Dermis blood vessel endothelial cell (primary cell): Measurements from ENCODE around the gene REG4. TPM values are rescaled to one million over a fixed set of nuclear protein-coding genes. Genes with fewer than 3 reads are reported as not detected.

Experiments
- DNase-seq: peaks from one replicate; pipeline ENCODE4 v3.0.0; 2010
- total RNA-seq: library from RNA; depleted of rRNA; stranded (reverse); fragments of >200 nt; gene quantifications from 2 replicates; pipeline ENCODE4 v1.2.3, GENCODE V29; 2014

REG4 gene
- total RNA-seq, 1 donor from 2014 or later, result not detected

GRCh38 chr1:119778886-119779560 is 32.2 kb downstream of the REG4 start:
- DNase-seq, result no peak

GRCh38 chr1:119778359-119778758 is 32.9 kb downstream of the REG4 start:
- no peak for DNase-seq

DNA sequence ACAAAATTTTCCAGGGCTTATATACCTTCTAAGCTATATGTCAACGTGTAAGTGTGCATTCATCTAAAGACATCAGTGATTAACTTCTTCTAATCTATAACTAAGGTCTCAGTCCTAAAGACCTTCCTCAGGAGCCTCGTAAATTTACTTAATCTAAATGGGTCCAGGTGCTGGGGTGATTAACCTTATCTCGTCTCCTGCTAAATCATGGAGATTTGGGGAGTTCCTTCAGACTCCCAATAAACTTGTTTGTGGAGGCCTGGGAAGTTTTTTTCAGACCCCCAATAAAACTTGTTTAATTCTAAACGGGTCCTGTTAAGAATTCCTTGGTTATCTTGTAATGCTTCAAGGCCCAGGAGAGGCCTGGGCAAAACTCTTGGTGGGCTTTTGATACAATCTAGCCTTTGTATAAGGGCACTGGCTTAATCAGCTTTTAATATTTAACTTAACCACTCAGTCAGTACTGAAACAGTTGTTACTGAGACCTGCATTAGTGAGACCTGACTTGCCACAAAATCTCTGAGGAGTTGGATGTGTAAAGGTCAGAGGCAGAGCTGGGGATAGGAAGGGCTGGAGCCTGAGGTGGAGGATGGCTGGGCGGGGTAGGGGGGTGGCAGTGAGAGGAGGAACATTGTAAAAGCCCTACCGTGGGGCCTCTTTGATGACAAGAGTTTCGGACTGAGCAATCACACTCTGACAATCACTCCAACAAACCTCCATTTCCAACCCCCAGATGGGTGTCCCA is 36.3 kb downstream of the REG4 start:
- DNase-seq, result no peak

GRCh38 chr1:119773711-119774241 is 37.5 kb downstream of the REG4 start:
- DNase-seq, result no peak

DNA sequence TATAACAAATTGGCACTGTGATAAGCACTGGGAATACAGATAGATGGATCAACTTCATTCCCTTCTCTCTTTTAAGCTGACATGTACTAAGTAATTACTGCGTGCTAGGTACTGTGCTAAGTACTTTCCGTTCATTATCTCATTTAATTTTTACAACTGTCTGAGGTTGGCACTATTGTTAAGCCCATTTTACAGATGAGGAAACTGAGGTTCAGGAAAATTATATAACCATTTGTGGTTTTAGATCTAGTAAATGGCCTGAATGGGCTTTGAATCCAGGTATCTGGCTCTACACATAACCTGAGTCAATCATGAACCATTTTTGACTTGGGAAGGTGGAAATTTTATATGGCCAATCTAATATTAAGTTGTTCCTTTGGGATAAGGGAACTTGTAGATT is 39.0 kb downstream of the REG4 start:
- DNase-seq, result no peak

DNA sequence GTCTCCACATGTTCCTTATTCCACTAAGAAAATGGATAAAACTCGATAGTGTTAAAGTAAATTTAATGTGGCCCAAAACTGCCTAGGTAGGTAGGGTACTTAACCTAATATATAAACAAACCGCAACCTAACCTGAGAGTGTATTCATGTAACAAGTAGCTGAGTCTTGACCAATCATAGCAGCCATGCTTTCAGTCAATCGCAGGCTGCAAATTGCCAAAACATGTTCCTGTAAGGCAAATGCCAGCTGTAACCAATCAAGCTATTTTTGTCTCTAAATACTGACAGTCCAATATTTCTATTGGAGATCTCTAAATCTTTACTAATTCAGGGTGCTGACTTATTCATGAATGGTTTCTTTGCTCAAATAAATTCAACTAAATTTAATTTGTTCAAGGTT is 39.5 kb downstream of the REG4 start:
- DNase-seq, result no peak

GRCh38 chr1:119771016-119771415 is 40.2 kb downstream of the REG4 start:
- peak; percentile 5 for DNase-seq

- DNase-seq, result no peak
Observed at GRCh38 chr1:119768778-119769177, 42.5 kb downstream of the REG4 start, which contains the start of gene HMGCS2. Gene HMGCS2 (minus strand): TSS chr1:119768905. CDS start chr1:119768844, 61 bp downstream.

DNA sequence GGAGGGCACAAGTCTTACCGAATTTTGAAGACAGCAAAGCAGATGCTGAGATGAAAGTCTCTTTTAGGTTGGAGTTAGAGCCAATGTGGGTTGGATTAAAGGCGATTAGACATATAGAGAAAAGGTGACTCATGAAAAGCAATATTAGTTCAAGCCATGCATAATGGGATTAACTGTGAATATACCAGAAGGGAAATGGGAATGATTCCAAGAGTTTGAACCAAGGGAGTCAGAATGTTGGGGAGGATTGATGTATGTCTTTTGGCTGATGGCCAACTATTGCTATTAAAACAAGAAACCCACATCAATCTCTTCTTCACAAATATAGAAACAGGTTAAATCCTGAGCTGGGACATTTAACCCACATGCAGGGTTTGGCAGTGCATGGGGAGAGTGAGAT is 43.8 kb downstream of the REG4 start:
- DNase-seq, result no peak

- DNase-seq, result no peak
Observed at GRCh38 chr1:119766374-119766794, 44.9 kb downstream of the REG4 start.

- no peak for DNase-seq
Observed at GRCh38 chr1:119764220-119764619, 47.0 kb downstream of the REG4 start.

- no peak for DNase-seq
Observed at GRCh38 chr1:119762953-119763352, 48.3 kb downstream of the REG4 start.

DNA sequence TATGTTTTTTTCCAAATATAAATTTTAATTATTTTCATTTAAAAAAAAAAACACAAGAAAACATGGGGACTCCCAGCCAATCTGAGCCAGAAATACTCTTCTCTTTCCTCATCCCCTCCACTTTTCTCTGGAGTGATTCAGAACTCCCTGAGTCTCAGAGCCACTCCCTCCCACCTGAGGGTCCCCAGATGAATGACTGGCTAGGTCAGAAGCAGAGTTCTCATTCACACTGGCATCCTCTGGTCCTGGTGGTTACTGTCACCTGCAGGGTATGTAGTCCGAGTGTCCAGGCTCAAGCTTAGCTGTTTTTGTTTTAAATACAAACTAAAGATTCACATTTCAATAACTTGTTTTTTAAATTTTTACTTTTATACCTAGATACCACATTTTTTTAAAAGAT is 48.9 kb downstream of the REG4 start:
- no peak for DNase-seq

DNA sequence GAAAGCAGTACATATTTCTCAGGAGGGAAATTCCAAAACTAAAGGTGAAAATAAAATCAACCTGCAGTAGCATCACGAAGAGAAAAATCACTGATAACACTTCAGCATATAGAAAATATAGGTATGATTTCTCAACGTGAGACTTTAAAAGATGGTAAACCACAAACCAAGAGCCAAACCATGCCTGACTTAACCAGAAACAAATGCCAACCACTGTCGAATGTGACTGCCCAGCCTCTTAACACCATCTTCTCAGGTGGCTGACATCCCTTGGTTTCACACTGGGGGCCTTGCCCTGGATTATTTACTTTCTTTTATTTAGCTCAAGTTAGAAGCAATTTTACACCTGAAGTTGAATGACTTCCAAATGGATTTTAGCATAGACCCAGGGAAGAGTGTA is 52.7 kb downstream of the REG4 start:
- DNase-seq, result no peak

DNA sequence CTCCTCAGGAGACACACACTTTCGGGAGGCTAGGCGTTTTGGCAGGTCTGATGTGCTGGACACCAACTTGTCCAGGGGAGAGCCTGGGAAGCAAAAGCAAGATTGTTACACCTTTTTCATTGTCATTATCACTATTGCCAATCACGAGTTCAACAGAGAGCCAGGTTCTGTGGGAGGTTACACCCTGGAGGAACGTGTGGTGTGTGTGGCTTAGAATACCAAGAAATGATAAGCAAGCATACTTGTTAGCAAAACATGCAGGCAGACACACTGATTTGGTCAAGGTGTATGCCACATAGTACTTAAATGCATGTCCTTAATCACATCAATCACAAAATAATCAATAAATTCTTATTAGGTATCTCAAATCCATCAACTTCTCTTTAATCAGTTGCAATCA is 58.7 kb downstream of the REG4 start:
- no peak for DNase-seq

- DNase-seq, result no peak
Observed at GRCh38 chr1:119748040-119748439, 63.2 kb downstream of the REG4 start.

DNA sequence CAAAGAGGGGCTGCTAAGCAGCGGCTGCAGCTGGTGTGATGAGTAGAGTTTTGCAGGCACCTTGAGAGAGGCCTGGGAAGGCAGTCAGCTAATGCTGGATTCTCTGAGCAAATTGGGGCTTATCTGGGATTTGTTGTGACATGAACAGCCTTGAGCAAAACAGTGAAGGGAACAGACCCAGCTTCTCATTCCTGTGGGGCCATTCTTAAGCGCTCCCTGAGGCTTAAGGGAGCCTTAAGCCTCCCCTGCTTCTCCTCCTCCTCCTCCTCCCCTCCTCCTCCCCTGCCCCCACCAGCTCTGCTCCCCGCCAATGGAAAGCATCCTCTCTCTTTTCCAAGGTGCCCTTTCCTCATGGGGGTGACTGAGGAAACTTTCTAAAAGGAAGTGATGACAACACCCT is 63.8 kb downstream of the REG4 start:
- no peak for DNase-seq

DNA sequence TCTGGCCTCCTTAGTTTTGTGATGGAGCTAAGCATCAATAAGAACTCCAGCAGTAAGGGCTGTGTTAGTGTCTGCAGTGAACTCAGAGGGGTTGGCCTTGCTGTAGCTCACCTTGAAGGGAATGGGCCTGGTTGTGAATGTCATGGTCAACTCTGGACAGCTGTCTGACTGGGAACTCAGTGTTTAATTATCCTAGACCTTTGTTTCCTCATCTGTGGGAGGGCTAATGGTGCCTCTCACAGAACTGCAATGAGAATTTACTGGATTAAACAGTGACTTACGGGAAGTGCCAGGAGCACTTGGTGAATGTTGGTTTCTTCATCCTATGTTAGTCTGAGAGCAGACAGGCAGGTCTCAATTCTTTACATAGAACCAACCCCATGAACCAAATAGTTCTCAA is 66.2 kb downstream of the REG4 start:
- DNase-seq, result no peak

DNA sequence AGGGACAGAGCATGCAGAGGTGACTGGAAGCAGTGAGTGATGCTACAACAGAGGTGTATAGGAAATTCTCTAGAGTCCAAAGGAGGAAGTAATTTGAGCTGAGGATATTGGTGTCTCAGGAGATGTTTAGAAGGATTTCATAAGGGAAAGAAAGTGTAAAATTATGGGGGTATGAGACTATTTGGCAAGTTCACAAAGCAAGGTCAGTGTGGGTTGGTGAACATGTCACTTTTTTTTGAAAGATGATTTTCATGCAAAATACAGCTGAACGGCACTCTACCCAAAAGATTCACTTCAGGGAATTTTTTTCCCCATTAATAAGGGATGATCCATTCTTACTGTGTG is 66.7 kb downstream of the REG4 start:
- no peak for DNase-seq

Other genes starting within 250 kb of the REG4 start
- gene ZNF697, start 163.2 kb downstream of the REG4 start, total RNA-seq, result 21.1 and 23.1 TPM in 2 replicates
- gene PHGDH, start 99.5 kb downstream of the REG4 start, total RNA-seq, result 1.4 and 6.8 TPM in 2 replicates
- not detected in 2 replicates for gene HMGCS2, start 42.6 kb downstream of the REG4 start, total RNA-seq
- not detected in 2 replicates for gene ADAM30, start 85.1 kb upstream of the REG4 start, total RNA-seq